ES-I3 (cell line): ENCODE data around the gene EDAR.

Experiments used
- H3K36me3 ChIP-seq: 2 replicates; pipeline ENCODE4 v1.6.1; 2013; ENCODE audit warnings: mild to moderate bottlenecking, low read length, control low read depth, moderate library complexity; ENCODE audit not compliant: insufficient read depth
- H3K4me1 ChIP-seq: 2 replicates; pipeline ENCODE4 v1.6.1; 2013; ENCODE audit warnings: mild to moderate bottlenecking, control low read depth, low read length; ENCODE audit not compliant: insufficient read depth
- H3K9ac ChIP-seq: 2 replicates; pipeline ENCODE4 v1.6.1; 2013; ENCODE audit warnings: low read depth, mild to moderate bottlenecking, low read length, moderate library complexity
- H3K9me3 ChIP-seq: 2 replicates; pipeline ENCODE4 v1.6.1; 2013; ENCODE audit warnings: mild to moderate bottlenecking, low read length, moderate library complexity; ENCODE audit not compliant: control insufficient read depth, insufficient read depth

Gene EDAR

DNA sequence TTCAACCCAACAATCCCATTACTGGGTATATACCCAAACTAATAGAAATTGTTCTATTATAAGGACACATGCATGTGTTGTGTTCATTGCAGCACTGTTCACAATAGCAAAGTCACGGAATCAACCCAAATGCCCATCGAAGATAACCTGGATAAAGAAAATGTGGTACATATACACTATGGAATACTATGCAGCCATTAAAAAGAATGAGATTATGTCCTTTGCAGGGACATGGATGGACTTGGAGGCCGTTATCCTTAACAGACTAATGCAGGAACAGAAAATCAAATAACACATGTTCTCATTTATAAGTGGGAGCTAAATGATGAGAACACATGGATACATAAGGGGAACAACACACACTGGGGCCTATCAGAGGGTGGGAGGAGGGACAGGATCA lies 136.6 kb downstream of the EDAR start:
- peaks cover 5% of the 10 kb centered on the region; the same call in 1 of the 2 replicates for H3K36me3 ChIP-seq

DNA sequence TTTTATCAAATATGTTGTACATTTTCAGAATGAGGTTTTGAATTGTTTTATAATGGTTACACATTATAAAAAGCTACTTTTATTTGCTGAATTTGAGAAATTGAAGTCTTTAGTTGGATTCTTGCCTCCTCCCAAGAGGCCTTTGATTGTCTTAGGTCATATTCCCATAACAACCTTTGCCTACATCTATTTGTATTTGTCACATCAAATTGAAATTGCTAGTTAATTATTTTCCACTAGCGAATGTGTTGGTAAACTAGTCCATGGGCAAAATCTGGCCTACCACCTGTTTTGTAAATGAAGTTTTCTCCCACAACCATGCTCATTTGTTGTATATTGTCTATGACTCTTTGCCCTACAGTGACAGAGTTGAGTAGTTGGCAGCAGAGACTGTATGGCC lies 142.0 kb downstream of the EDAR start:
- Histone ChIP-seq H3K36me3 (peaks cover 9% of the 10 kb centered on the region; the same call in 1 of the 2 replicates), H3K4me1 (0 out of 2 replicates have a peak, but pooled peaks cover 4% of the 10 kb centered on the region), H3K9ac (no peak overlapping the region), H3K9me3 (no peaks in the 10 kb centered on the region)

More for the DNA sequence above, 136.6 kb downstream of the EDAR start:
- no peaks in the 10 kb centered on the region for H3K9me3 ChIP-seq
- 0 out of 2 replicates have a peak, but pooled peaks cover 4% of the 10 kb centered on the region for H3K4me1 ChIP-seq
- no peak overlapping the region for H3K9ac ChIP-seq

DNA sequence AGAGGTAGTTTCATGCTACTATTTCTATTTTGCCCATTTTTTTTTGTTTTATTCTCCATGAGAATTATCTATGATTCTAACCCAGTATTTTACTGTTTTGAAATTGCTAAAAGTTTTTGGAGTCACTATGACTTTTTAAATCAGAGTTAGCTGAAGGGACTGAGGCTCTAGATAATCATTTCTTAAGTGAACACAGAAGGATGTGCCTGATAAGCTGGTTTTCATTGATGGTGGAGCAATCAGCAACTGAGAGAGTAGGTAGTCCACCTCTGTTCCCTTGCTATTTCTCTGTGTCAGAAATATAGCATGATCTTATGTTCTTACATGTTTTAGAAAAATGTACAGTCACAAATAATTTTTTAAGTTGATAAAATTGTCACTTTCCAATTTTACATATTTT lies 143.1 kb downstream of the EDAR start:
- peaks cover 4% of the 10 kb centered on the region; the same call in 1 of the 2 replicates for H3K36me3 ChIP-seq

More for the DNA sequence above, 143.1 kb downstream of the EDAR start:
- Histone ChIP-seq H3K9me3 (no peaks in the 10 kb centered on the region), H3K4me1 (0 out of 2 replicates have a peak, but pooled peaks cover 4% of the 10 kb centered on the region), H3K9ac (no peak overlapping the region)
